Natural killer cell (primary cell): Measurements from ENCODE around the gene TPO. TPM values are rescaled to one million over a fixed set of nuclear protein-coding genes. Genes with fewer than 3 reads are reported as not detected.

Experiments
- ATAC-seq, 3 donors: fragments of 150-1000 bp in 2 of 3; fragments of 200-7000 bp in 1 of 3; cut with Tn5 transposase; 1 replicate in 1 of 3; 2 replicates in 2 of 3; pipeline ENCODE4 v1.10.0; 2021; ENCODE audit warnings: mild to moderate bottlenecking in 2 of 3, moderate library complexity in 2 of 3
- DNase-seq, 2 donors: peaks; one replicate each; pipeline versions ENCODE4 v3.0.0 to v3.0.0-alpha.2; 2013 to 2021; ENCODE audit warnings: mixed read lengths in 1 of 2
- H3K27ac ChIP-seq: one replicate; pipeline ENCODE4 v1.5.1; 2013; ENCODE audit warnings: mild to moderate bottlenecking, low read length
- H3K27me3 ChIP-seq: one replicate; pipeline ENCODE4 v1.6.1; 2013; ENCODE audit warnings: low read length; ENCODE audit not compliant: control insufficient read depth, insufficient read depth
- H3K36me3 ChIP-seq: one replicate; pipeline ENCODE4 v1.6.1; 2013; ENCODE audit warnings: low read length; ENCODE audit not compliant: control insufficient read depth, insufficient read depth
- H3K4me1 ChIP-seq: one replicate; pipeline ENCODE4 v1.6.1; 2013; ENCODE audit warnings: low read length; ENCODE audit not compliant: control insufficient read depth, insufficient read depth
- H3K4me3 ChIP-seq: one replicate; pipeline ENCODE4 v1.5.1; 2013; ENCODE audit warnings: low read length
- H3K9me3 ChIP-seq: one replicate; pipeline ENCODE4 v1.6.1; 2013; ENCODE audit warnings: low read length; ENCODE audit not compliant: control insufficient read depth, insufficient read depth
- H3K27ac Mint-ChIP-seq, 2 donors: one replicate each; pipeline ENCODE4 v1.8.0; 2022; ENCODE audit warnings: mild to moderate bottlenecking in 2 of 2, mixed read lengths in 2 of 2, moderate library complexity in 1 of 2
- H3K27me3 Mint-ChIP-seq, 2 donors: one replicate each; pipeline ENCODE4 v1.8.0; 2022; ENCODE audit warnings: low read depth in 2 of 2, mixed read lengths in 2 of 2
- H3K36me3 Mint-ChIP-seq: one replicate; pipeline ENCODE4 v1.8.0; 2022; ENCODE audit warnings: mixed read lengths
- H3K4me1 Mint-ChIP-seq, 2 donors: one replicate each; pipeline ENCODE4 v1.8.0; 2022; ENCODE audit warnings: mixed read lengths in 2 of 2
- H3K4me3 Mint-ChIP-seq: one replicate; pipeline ENCODE4 v1.8.0; 2022; ENCODE audit warnings: mild to moderate bottlenecking, moderate library complexity, mixed read lengths
- H3K9me3 Mint-ChIP-seq, 2 donors: one replicate each; pipeline ENCODE4 v1.8.0; 2022; ENCODE audit warnings: mixed read lengths in 2 of 2
- CTCF ChIP-seq: fragments of 200-600 bp; IDR thresholded peaks from one replicate; pipeline ENCODE4 v1.8.0; 2022; ENCODE audit warnings: antibody characterized with exemption
- WGBS: methylation state at CpG from one replicate; pipeline ENCODE4 v1.1.7; 2013; ENCODE audit warnings: missing lambda C conversion rate; ENCODE audit not compliant: insufficient coverage; 5-methylcytosine and 5-hydroxymethylcytosine counted together
- intact Hi-C: fragments of 100-400 bp; cut with micrococcal nuclease; formaldehyde crosslinking; loops from one replicate; pipeline ENCODE4 v1.14.2; 2022
- total RNA-seq, 4 donors: library from RNA; stranded (reverse); fragments of 120-200 nt in 1 of 4; gene quantifications; one replicate each; pipeline versions ENCODE4 v1.2.3 to v1.2.4, GENCODE V29; 2013 to 2022

The TPO gene
- total RNA-seq, 3 donors from 2014 or later (not counting 1 experiment from before 2014, with no cell fraction given), result not detected

- Mint-ChIP-seq H3K4me3 (no peak overlapping the region), H3K36me3 (no peaks in the 10 kb centered on the region), H3K9me3 (no peaks in the 10 kb centered on the region), H3K27ac (no peak overlapping the region), H3K27me3 (no peaks in the 10 kb centered on the region), H3K4me1 (no peaks in the 10 kb centered on the region)
- Histone ChIP-seq H3K27ac (no peak overlapping the region), H3K27me3 (no peaks in the 10 kb centered on the region), H3K4me3 (no peak overlapping the region), H3K36me3 (no peaks in the 10 kb centered on the region), H3K4me1 (no peaks in the 10 kb centered on the region), H3K9me3 (no peaks in the 10 kb centered on the region)
- intact Hi-C loops, result no loop called here
- no peak for DNase-seq
- 91% methylated on average over 22 of the region's 22 CpGs for WGBS
- no peak for ATAC-seq
- no peak for TF ChIP-seq CTCF
Measured at GRCh38 chr2:1484131-1484884, 71.0 kb downstream of the TPO start.

- Histone ChIP-seq H3K9me3 (no peaks in the 10 kb centered on the region), H3K27ac (no peak overlapping the region), H3K27me3 (no peaks in the 10 kb centered on the region), H3K4me1 (no peaks in the 10 kb centered on the region), H3K4me3 (no peak overlapping the region), H3K36me3 (no peaks in the 10 kb centered on the region)
- no peaks in the 10 kb centered on the region for H3K27me3 Mint-ChIP-seq
- H3K4me3 Mint-ChIP-seq, result no peak overlapping the region
- no peak for TF ChIP-seq CTCF
- H3K4me1 Mint-ChIP-seq, result no peaks in the 10 kb centered on the region
- ATAC-seq (no peak), DNase-seq (no peak)
- intact Hi-C loops, result no loop called here
- WGBS, result 93% methylated on average over 11 of the region's 11 CpGs
- no peak overlapping the region for H3K27ac Mint-ChIP-seq
- H3K9me3 Mint-ChIP-seq, result no peaks in the 10 kb centered on the region
- no peaks in the 10 kb centered on the region for H3K36me3 Mint-ChIP-seq
Measured at GRCh38 chr2:1486670-1487069, 73.4 kb downstream of the TPO start.

GRCh38 chr2:1487758-1488157 is 74.5 kb downstream of the TPO start:
- no peak for DNase-seq
- no peak for ATAC-seq
- H3K27me3 ChIP-seq, result no peaks in the 10 kb centered on the region
- H3K27ac ChIP-seq, result no peak overlapping the region
- TF ChIP-seq CTCF, result no peak
- H3K4me1 ChIP-seq, result no peaks in the 10 kb centered on the region
- H3K27ac Mint-ChIP-seq, result no peak overlapping the region
- H3K4me3 ChIP-seq, result no peak overlapping the region
- H3K36me3 ChIP-seq, result no peaks in the 10 kb centered on the region
- H3K4me3 Mint-ChIP-seq, result no peak overlapping the region
- no peaks in the 10 kb centered on the region for H3K27me3 Mint-ChIP-seq
- intact Hi-C loops, result no loop called here
- H3K9me3 Mint-ChIP-seq, result no peaks in the 10 kb centered on the region
- WGBS, result 86% methylated on average over 9 of the region's 9 CpGs
- H3K9me3 ChIP-seq, result no peaks in the 10 kb centered on the region
- no peaks in the 10 kb centered on the region for H3K4me1 Mint-ChIP-seq
- no peaks in the 10 kb centered on the region for H3K36me3 Mint-ChIP-seq

- Histone ChIP-seq H3K9me3 (no peaks in the 10 kb centered on the region), H3K36me3 (no peaks in the 10 kb centered on the region), H3K27ac (no peak overlapping the region), H3K4me3 (no peak overlapping the region), H3K27me3 (no peaks in the 10 kb centered on the region), H3K4me1 (no peaks in the 10 kb centered on the region)
- no peak for DNase-seq
- intact Hi-C loops, result no loop called here
- no peaks in the 10 kb centered on the region for H3K36me3 Mint-ChIP-seq
- no peak for ATAC-seq
- no peak overlapping the region for H3K4me3 Mint-ChIP-seq
- WGBS, result 90% methylated on average over 9 of the region's 11 CpGs
- TF ChIP-seq CTCF, result no peak
- no peak overlapping the region for H3K27ac Mint-ChIP-seq
- H3K9me3 Mint-ChIP-seq, result no peaks in the 10 kb centered on the region
- H3K27me3 Mint-ChIP-seq, result no peaks in the 10 kb centered on the region
- H3K4me1 Mint-ChIP-seq, result no peaks in the 10 kb centered on the region
Measured at GRCh38 chr2:1488181-1488671, 75.0 kb downstream of the TPO start.
